ENCODE results near the gene ARL4D. TPM values are rescaled to one million over a fixed set of nuclear protein-coding genes. Genes with fewer than 3 reads are reported as not detected.
A peak's percentile ranks its signal among the peaks of the same experiment; 100 is the strongest.

ARL4D gene
- total and polyA plus RNA-seq, 2 of the 4 experiments (the other 2 are of a cell fraction): 12.5 to 30.7 TPM

- WGBS, 2 experiments (ENCODE audit: extremely low coverage in 2 of 2, insufficient read length in 1 of 2): 100% methylated on average over 1 of the region's 8 CpGs; no CpG with 5 or more reads in 1 of the 2 experiments
- Histone ChIP-seq H2BK20ac (ENCODE audit: low read depth, low read length) (no peak overlapping the region), H3K9me1 (ENCODE audit: insufficient read depth, low read length) (peaks cover 7% of the 10 kb centered on the region; the same call in 1 of the 2 replicates), H3K4me1 (ENCODE audit: control insufficient read depth, insufficient read depth, low read length) (peaks cover 2% of the 10 kb centered on the region), H2AFZ (replicated peaks; ENCODE audit: low read length, poor library complexity) (no peak overlapping the region), H2BK120ac (ENCODE audit: low read depth, low read length) (no peak overlapping the region), H4K91ac (ENCODE audit: insufficient read depth, low read depth, low read length) (no peak overlapping the region), H3K9ac (ENCODE audit: low read depth, low read length) (no peak overlapping the region), H3K23ac (ENCODE audit: low read depth, low read length) (no peak overlapping the region), H2BK5ac (ENCODE audit: low read depth, low read length, poor library complexity, severe bottlenecking) (no peak overlapping the region), H2BK15ac (ENCODE audit: low read depth, low read length) (no peak overlapping the region), H2AK5ac (ENCODE audit: low read depth, low read length) (no peak overlapping the region), H3K79me1 (ENCODE audit: low read depth in 1 of 2, low read length in 2 of 2) (no peaks in the 10 kb centered on the region), H3K14ac (replicated peaks; ENCODE audit: low read depth, low read length) (no peak overlapping the region), H4K20me1 (ENCODE audit: insufficient read depth, low read length) (no peaks in the 10 kb centered on the region), H3K27me3 (ENCODE audit: control insufficient read depth, insufficient read depth, low read length) (no peaks in the 10 kb centered on the region; the same call in none of the 2 replicates), H3K36me3 (ENCODE audit: control insufficient read depth, insufficient read depth, low read length) (no peaks in the 10 kb centered on the region), H4K8ac (ENCODE audit: low read depth in 2 of 2, low read length in 2 of 2) (no peak overlapping the region), H3K27ac (ENCODE audit: insufficient read depth, low read length) (no peak overlapping the region), H3K9me3 (ENCODE audit: control insufficient read depth, insufficient read depth, low read length) (no peaks in the 10 kb centered on the region), H3K4ac (ENCODE audit: low read depth, low read length) (no peak overlapping the region), H3K4me3 (ENCODE audit: insufficient read depth, low read depth, low read length) (no peak overlapping the region), H3K4me2 (ENCODE audit: low read depth, low read length) (no peak overlapping the region), H4K5ac (ENCODE audit: low read depth, low read length) (no peak overlapping the region), H3K56ac (ENCODE audit: extremely low read depth, insufficient read depth, low read length) (no peak overlapping the region), H3K18ac (ENCODE audit: low read depth, low read length) (no peak overlapping the region), H2AK9ac (replicated peaks; ENCODE audit: low read depth, low read length, poor library complexity) (no peak overlapping the region)
- POLR2A ChIA-PET (ENCODE audit: unreplicated experiment): no interaction called here
- DNase-seq (no peak), ATAC-seq (ENCODE audit: low read depth) (peak; percentile 40; the same call in 1 of the 2 replicates)
- TF ChIP-seq SMC3 (IDR thresholded peaks at IDR 0.05; ENCODE audit: low read depth, low read length) (no peak), BHLHE40 (IDR thresholded peaks at IDR 0.05; ENCODE audit: low read depth, low read length) (no peak), RFX5 (IDR thresholded peaks at IDR 0.05; ENCODE audit: low read depth, low read length) (no peak), NFE2L2 (IDR thresholded peaks at IDR 0.05; ENCODE audit: low read depth, low read length) (no peak), RAD21 (IDR thresholded peaks at IDR 0.05; ENCODE audit: low read length) (no peak)
- in situ Hi-C loops (cut with MboI; ENCODE audit: low sequenced_read_pairs) (no loop called here), intact Hi-C loops (cut with micrococcal nuclease) (no loop called here), dilution Hi-C loops (cut with HindIII; ENCODE audit: low sequenced_read_pairs, unreplicated experiment) (no loop called here)
- no TSS peak for BruUV-seq (replicated peaks)
- CTCF ChIA-PET: no interaction called here
Observed at GRCh38 chr17:43449470-43450248, 50.9 kb downstream of the ARL4D start.

Small RNA genes lying within 50 kb of the gene (microRNA-seq; reads per million reads assigned to microRNA genes)
- not detected for gene RNU6-1137P (ENCODE audit: insufficient read depth, insufficient read length)
- not detected for gene RNU6-406P (ENCODE audit: insufficient read depth, insufficient read length)
- not detected for gene RNU6-470P (ENCODE audit: insufficient read depth, insufficient read length)

Small RNA genes lying within 50 kb of the gene (small RNA-seq; reads per million reads assigned to genes)
- gene RNU6-1137P (0 reads per million in 5 experiments), gene RNU6-406P (0 reads per million in 5 experiments), gene RNU6-470P (0 reads per million in 5 experiments)

Other genes with a start within 250 kb of the ARL4D start
- gene NBR1, start 227.8 kb upstream of the ARL4D start, total RNA-seq (2012; rRNA removed): 105 and 132 TPM in 2 replicates
- 47.7 and 52.4 TPM in 2 replicates for gene NBR1, start 227.8 kb upstream of the ARL4D start, polyA plus RNA-seq (2012; rRNA removed)
- 1.4 and 2.2 TPM in 2 replicates for gene TMEM106A, start 187.1 kb upstream of the ARL4D start, total RNA-seq (2012; rRNA removed)
- gene TMEM106A, start 187.1 kb upstream of the ARL4D start, polyA plus RNA-seq (2012; rRNA removed): 7.4 and 7.5 TPM in 2 replicates
- not detected in 2 replicates for gene CCDC200, start 170.4 kb upstream of the ARL4D start, total RNA-seq (2012; rRNA removed)
- gene CCDC200, start 170.4 kb upstream of the ARL4D start, polyA plus RNA-seq (2012; rRNA removed): not detected in 2 replicates
- not detected in 2 replicates for gene RNU2-1, start 165.0 kb upstream of the ARL4D start, total RNA-seq (2012; rRNA removed)
- gene RNU2-1, start 165.0 kb upstream of the ARL4D start, polyA plus RNA-seq (2012; rRNA removed): not detected in 2 replicates
- gene DHX8, start 85.0 kb downstream of the ARL4D start, total RNA-seq (2012; rRNA removed): 50.0 TPM in 2 replicates
- gene DHX8, start 85.0 kb downstream of the ARL4D start, polyA plus RNA-seq (2012; rRNA removed): 21.8 and 22.6 TPM in 2 replicates
- 3.3 and 4.3 TPM in 2 replicates for gene ETV4, start 147.3 kb downstream of the ARL4D start, total RNA-seq (2012; rRNA removed)
- gene ETV4, start 147.3 kb downstream of the ARL4D start, polyA plus RNA-seq (2012; rRNA removed): 12.7 and 13.2 TPM in 2 replicates